Stimulated activated effector memory CD8-positive, alpha-beta T cell treated with anti-CD3 and anti-CD28 coated beads, Interleukin-12 subunit alpha, Interleukin-12 subunit beta, amount 100 ng/mL, for 72 hours (primary cell): ENCODE measurements around the gene KIAA1549.
"Not testable (repeated sequence)": the region's sequence is repeated elsewhere in the genome, so short reads cannot be mapped to it uniquely, and the experiment has no call there.

ENCODE experiments used
- ATAC-seq: fragments of 150-1000 bp; cut with Tn5 transposase; 2 replicates; pipeline ENCODE4 v1.10.0; 2021
- DNase-seq, 2 donors: peaks; one replicate each; pipeline ENCODE4 v3.0.0; 2021 to 2022; ENCODE audit warnings: low spot score in 2 of 2
- H3K27ac Mint-ChIP-seq: one replicate; pipeline ENCODE4 v1.8.0; 2022; ENCODE audit warnings: mild to moderate bottlenecking, mixed read lengths
- H3K36me3 Mint-ChIP-seq: one replicate; pipeline ENCODE4 v1.8.0; 2022; ENCODE audit warnings: mild to moderate bottlenecking, mixed read lengths
- H3K4me1 Mint-ChIP-seq: one replicate; pipeline ENCODE4 v1.8.0; 2022; ENCODE audit warnings: mixed read lengths
- H3K4me3 Mint-ChIP-seq: one replicate; pipeline ENCODE4 v1.8.0; 2022; ENCODE audit warnings: mild to moderate bottlenecking, mixed read lengths
- H3K9me3 Mint-ChIP-seq: one replicate; pipeline ENCODE4 v1.8.0; 2022; ENCODE audit warnings: mixed read lengths

The KIAA1549 gene

DNA sequence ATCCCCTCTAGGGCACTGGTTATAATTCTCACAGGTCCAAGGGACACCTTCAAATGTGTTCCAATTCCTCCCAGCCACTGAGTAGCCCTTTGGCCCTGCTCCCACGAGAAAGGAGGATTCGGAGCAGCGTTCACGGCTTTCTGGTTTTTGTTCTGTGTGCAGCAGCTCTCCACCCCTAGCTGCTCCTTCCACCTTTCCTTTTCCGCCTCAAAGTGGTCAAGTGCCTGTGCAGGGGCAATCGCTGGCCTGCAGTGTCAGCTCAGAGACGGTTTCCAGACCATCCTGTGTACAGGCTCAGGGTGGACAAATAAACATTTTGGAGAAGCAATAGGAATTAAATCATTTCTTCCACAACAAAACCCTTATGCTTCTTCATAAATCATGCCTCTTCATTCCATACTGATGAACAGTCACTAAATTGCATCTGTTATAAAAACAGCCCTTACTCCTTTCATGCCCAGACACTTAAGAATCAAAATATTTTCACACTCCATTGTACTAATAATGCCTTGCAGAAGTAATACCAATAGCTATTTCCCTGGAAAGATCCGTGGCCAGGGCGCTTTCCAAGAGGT is 1.1 kb downstream of the KIAA1549 start:
- H3K27ac Mint-ChIP-seq = peak overlapping the region; percentile 68
- no peaks in the 10 kb centered on the region for H3K36me3 Mint-ChIP-seq
- DNase-seq = no peak
- peak overlapping the region; percentile 82 for H3K4me3 Mint-ChIP-seq
- no peak for ATAC-seq
- peaks cover 16% of the 10 kb centered on the region for H3K4me1 Mint-ChIP-seq
- no peaks in the 10 kb centered on the region for H3K9me3 Mint-ChIP-seq

DNA sequence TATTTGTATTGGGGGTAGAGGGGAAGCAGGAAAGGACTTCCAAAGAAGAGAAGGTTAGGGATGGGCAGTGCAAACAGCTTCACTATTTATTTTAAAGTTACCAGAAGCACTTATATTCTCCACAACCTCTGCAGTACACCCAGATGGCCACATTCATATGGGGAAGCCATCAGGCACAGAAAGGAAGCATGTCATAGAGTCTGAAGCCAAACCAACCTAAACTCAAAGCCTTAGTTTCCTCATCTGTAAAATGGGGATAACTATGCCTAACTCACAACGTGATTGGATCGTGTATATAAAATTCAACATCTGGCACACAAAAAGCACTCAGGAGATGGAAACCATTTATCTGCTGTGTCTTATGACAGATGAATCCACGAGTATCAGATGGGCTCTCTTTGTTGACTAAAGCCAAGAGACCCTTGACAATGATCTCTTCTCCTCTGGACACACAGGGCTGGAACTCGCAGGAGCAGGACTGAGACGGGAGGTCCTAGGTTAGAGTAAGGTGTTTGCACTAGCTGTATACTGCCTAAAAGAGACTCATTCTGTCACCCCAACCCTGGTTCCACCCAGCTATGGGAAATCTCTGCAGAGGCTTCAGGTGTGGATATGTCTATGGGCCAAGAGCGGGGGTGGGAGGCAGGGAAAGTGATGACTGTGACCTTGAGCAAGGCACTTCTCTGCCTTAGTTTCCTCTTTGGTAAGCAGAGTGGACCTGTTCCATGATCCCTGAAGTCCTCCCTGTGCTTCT is 1.8 kb downstream of the KIAA1549 start:
- Mint-ChIP-seq H3K36me3 (no peaks in the 10 kb centered on the region), H3K4me1 (peaks cover 16% of the 10 kb centered on the region), H3K4me3 (peak overlapping the region; percentile 82), H3K9me3 (no peaks in the 10 kb centered on the region), H3K27ac (no peak overlapping the region)
- ATAC-seq = no peak
- no peak for DNase-seq

DNA sequence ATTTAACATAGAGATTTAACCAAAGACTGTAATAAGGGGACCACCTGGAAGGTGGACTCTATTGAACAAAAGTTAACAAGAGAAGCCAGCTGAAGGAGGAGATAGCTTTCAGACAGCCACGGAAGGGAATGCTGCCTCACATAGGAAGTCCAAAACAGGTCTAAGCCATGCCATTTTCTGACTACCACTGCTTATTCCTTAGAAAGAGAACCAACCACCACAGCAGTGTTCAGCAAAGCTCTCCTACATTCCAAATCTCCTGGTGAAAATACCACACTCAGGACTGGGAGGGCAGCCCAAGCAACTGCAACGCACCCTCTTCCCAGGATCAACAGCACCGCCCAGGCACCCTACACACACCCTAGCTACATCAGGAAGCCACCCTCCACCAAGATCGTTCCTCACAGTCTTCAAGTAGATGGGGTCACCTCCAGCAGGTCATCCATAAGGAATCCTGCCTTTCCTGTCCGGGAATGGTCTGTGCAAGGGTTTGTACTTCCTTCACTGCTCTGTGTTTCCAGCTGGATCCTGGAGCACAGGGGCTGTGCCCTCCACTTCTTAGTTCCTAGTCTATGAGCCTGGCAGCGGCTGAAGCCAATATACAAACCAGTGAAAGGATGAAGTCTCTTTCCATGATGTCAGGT is 2.5 kb downstream of the KIAA1549 start:
- Mint-ChIP-seq H3K36me3 (no peaks in the 10 kb centered on the region), H3K4me3 (no peak overlapping the region), H3K27ac (no peak overlapping the region), H3K9me3 (no peaks in the 10 kb centered on the region), H3K4me1 (peaks cover 16% of the 10 kb centered on the region)
- ATAC-seq = no peak
- no peak for DNase-seq

DNA sequence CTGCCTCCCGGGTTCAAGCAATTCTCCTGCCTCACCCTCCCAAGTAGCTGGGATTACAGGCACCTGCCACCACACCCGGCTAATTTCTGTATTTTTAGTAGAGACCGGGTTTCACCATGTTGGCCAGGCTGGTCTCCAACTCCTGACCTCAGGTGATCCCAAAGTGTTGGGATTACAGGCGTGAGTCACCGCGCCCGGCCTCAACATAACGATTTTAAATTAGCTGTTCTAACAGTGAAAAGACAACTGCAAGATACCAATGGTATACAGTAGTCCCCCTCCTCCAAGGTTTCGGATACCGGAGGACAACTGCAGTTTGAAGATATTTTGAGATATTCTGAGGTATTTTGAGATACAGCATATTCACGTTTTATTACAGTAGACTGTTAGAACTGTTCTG is 5.0 kb downstream of the KIAA1549 start:
- DNase-seq, H3K4me1 Mint-ChIP-seq, H3K36me3 Mint-ChIP-seq, H3K9me3 Mint-ChIP-seq, ATAC-seq, H3K27ac Mint-ChIP-seq, H3K4me3 Mint-ChIP-seq: not testable (repeated sequence)

DNA sequence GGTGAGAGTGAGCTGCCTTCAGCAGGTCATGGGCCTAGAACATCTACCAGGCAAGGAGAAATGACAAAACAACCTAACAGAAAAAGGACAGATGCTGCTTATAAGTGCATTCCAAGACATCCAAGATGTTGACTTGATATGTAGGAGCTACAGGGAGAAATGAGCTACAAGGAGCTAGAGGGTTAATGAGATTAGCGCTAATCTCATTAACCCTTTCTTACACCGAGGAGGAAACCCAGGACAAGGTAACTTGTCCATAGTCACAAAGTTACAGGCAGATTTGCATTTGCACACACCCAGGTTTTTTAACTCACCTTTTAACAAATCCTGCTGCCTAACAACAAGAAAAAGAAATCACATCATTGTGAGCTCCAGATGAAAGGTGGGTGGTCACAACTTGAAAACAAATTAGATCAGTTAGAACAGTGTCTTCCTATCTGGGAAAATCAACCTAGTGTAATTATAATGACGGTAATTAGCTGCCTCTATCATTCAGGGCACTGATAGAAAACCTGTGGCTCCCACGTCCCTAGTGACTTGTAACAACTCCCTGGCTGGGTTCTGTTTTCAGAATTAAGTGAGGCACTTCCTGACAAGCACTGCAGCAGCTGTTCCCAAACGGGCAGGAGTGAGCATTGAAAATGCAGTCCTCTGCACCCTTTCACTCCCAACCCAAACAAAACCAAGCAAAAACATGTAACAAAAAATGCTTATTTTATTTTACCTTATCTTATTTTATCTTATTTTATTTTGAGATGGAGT is 5.7 kb downstream of the KIAA1549 start:
- peaks cover 6% of the 10 kb centered on the region for H3K4me1 Mint-ChIP-seq
- ATAC-seq = no peak
- DNase-seq = no peak
- no peak overlapping the region for H3K27ac Mint-ChIP-seq
- H3K9me3 Mint-ChIP-seq = no peaks in the 10 kb centered on the region
- H3K36me3 Mint-ChIP-seq = no peaks in the 10 kb centered on the region
- no peak overlapping the region for H3K4me3 Mint-ChIP-seq

DNA sequence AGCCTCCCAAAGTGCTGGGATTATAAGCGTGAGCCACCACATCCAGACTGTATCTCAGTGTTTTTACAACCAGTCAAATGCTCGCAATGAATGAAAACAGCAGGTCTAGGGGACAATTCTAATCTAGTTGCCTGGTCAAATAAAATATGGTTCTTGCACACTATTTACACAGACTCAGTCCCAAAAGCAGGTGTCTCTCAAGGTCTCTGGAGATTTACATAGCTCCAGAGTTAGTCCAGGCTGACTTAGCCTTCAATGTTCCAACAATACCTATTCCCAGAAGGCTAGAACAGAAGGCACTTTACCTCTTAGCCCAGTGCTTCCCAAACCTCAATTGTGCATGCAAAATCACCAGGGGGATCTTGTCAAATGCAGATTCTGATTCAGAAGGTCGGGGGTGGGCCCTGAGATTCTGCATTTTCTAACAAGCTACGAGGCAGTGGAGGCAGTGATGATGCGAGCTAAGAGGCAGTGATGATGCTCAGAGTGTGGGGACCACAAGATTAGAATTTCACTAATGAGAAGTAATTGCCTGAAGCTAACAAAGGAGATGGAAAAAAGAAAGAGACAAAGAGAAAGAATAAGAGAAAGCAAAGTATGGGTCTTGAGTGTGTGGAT is 6.4 kb downstream of the KIAA1549 start:
- Mint-ChIP-seq H3K27ac (no peak overlapping the region), H3K36me3 (no peaks in the 10 kb centered on the region), H3K4me1 (no peaks in the 10 kb centered on the region), H3K4me3 (no peak overlapping the region), H3K9me3 (no peaks in the 10 kb centered on the region)
- ATAC-seq = no peak
- DNase-seq = no peak

DNA sequence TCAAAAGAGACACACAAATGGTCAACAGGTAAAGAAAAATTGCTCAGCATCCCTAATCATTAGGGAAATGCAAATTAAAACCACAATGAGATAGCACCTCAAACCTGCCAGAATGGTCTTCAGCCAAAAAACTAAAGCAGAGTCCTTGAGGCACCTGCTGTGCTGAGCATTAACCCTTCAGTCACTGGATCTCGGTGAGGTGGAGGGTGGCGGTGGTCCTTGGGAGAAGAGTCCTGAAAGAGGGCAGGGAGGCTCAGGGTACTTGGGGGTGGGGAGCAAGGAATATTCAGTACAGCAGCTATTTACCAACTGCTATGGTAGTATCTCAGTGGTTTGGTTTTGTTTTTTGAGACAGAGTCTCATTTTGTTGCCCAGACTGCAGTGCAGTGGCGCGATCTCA is 7.1 kb downstream of the KIAA1549 start:
- no peak for DNase-seq
- H3K4me1 Mint-ChIP-seq = no peaks in the 10 kb centered on the region
- no peak overlapping the region for H3K27ac Mint-ChIP-seq
- no peak overlapping the region for H3K4me3 Mint-ChIP-seq
- no peak for ATAC-seq
- no peaks in the 10 kb centered on the region for H3K36me3 Mint-ChIP-seq
- no peaks in the 10 kb centered on the region for H3K9me3 Mint-ChIP-seq

DNA sequence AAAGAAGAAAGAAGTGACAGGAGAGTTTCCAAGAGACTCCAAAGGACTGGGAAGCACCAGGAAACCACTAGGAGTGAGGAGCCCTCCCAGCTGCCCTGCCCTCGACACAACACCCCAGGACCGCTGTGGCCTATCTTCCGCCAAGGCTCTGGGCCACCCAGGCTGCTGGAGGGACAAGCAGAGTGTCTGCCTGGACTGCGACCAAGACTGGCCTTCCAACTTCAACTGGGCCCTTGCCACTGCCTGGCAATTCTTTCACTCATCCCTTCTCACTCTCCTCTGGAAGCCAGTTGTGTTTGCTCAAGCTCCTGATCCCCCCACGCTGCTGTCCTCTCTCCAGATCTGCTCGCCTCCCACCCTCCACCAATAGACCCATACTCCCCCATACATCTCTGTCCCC is 10.2 kb downstream of the KIAA1549 start:
- H3K27ac Mint-ChIP-seq = no peak overlapping the region

DNA sequence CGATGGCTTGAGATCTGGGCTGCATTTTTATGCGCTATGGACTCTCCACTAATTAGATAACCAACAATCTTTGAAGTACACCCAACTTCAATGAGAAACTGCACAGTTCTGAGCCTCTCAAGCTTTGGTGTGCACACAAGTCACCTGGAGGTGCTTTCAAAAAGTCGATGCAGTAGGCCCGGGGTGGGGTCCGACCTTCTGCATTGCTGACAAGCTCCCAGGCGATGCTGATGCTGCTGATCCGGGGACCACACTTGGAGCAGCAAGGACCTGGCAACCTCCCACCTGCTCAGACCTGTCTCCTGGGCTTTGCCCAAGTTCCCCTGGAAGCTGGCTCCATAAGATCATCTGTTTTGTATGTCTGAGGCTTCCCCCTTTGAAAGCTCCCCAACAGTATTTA is 10.7 kb downstream of the KIAA1549 start:
- Mint-ChIP-seq H3K9me3 (no peaks in the 10 kb centered on the region), H3K36me3 (no peaks in the 10 kb centered on the region), H3K4me3 (no peak overlapping the region), H3K27ac (no peak overlapping the region), H3K4me1 (no peaks in the 10 kb centered on the region)
- ATAC-seq = no peak
- DNase-seq = no peak

More for the DNA sequence above, 10.2 kb downstream of the KIAA1549 start:
- no peaks in the 10 kb centered on the region for H3K4me1 Mint-ChIP-seq
- H3K4me3 Mint-ChIP-seq = no peak overlapping the region
- H3K36me3 Mint-ChIP-seq = no peaks in the 10 kb centered on the region
- no peaks in the 10 kb centered on the region for H3K9me3 Mint-ChIP-seq
- DNase-seq = no peak
- peak; percentile 19 for ATAC-seq

DNA sequence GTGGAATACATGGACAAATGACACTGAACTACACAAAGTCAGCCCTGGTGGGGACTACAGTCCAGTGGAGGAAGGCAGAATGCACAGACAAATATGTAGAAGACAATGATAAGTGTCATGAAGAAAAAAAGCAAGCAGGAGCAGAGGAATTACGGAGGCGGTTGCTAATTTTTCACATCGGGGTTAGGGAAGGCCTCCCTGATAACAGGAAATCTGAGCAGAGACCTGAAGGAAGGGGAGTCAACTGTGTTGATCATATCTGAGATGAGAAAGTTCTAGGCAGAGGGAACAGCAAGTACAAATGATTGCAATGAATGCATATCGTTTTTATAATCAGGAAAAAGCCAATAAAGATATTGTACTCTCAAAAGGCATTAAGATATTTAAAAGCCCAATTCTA is 14.0 kb downstream of the KIAA1549 start:
- Mint-ChIP-seq H3K27ac (no peak overlapping the region), H3K4me1 (no peaks in the 10 kb centered on the region), H3K9me3 (no peaks in the 10 kb centered on the region), H3K4me3 (no peak overlapping the region), H3K36me3 (no peaks in the 10 kb centered on the region)
- ATAC-seq (no peak), DNase-seq (no peak)

DNA sequence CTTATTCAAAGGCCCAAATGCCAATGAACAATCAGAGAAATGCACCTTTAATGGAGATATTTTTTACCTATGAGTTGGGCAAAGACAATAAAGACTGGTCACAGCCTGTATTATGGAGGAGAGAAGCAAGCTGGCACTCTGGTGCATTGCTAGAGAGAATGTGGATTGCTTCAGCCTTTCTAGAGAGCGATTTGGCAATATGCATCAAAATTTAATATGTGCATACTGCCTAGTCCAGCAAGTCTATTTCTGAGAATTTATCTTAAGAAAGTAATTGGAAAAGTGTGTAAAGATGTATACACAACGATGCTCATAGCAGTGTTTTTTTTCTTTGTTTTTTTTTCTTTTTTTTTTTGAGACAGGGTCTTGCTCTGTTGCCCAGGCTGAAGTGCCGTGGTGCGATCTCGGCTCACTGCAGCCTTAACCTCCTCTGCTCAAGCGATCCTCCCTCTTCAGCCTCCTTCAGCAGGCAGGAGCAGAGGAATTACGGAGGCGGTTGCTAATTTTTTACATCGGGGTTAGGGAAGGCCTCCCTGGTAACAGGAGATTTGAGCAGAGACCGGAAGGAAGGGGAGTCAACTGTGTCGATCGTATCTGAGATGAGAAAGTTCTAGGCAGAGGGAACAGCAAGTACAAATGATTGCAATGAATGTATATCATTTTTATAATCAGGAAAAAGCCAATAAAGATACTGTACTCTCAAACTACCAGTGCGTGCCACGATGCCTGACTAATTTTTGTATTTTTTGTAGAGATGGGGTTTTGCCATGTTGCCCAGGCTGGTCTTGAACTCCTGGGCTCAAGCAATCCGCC is 16.4 kb downstream of the KIAA1549 start:
- Mint-ChIP-seq H3K9me3 (no peaks in the 10 kb centered on the region), H3K4me1 (no peaks in the 10 kb centered on the region), H3K27ac (no peak overlapping the region), H3K4me3 (no peak overlapping the region), H3K36me3 (no peaks in the 10 kb centered on the region)
- ATAC-seq = no peak
- no peak for DNase-seq

DNA sequence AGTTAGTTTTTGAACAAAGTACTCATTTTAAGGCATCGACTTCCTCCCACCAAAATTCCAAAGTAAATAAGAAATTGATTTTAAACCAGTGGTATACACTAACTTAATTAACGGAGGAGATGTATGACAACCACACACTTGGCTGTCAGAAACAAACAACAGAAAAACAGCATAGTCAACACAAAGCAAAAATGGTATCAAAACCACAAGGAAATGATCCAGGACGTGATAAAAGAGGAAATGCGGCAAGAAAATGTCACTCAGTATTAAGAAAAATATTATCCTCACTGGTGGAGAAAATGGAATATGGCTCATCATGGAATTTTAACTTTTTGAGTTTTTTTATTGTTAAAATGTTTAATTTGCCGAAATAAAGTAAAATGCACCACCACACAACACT is 17.5 kb downstream of the KIAA1549 start:
- Mint-ChIP-seq H3K36me3 (no peaks in the 10 kb centered on the region), H3K27ac (no peak overlapping the region), H3K4me3 (no peak overlapping the region), H3K9me3 (no peaks in the 10 kb centered on the region), H3K4me1 (no peaks in the 10 kb centered on the region)
- DNase-seq (no peak), ATAC-seq (no peak)

DNA sequence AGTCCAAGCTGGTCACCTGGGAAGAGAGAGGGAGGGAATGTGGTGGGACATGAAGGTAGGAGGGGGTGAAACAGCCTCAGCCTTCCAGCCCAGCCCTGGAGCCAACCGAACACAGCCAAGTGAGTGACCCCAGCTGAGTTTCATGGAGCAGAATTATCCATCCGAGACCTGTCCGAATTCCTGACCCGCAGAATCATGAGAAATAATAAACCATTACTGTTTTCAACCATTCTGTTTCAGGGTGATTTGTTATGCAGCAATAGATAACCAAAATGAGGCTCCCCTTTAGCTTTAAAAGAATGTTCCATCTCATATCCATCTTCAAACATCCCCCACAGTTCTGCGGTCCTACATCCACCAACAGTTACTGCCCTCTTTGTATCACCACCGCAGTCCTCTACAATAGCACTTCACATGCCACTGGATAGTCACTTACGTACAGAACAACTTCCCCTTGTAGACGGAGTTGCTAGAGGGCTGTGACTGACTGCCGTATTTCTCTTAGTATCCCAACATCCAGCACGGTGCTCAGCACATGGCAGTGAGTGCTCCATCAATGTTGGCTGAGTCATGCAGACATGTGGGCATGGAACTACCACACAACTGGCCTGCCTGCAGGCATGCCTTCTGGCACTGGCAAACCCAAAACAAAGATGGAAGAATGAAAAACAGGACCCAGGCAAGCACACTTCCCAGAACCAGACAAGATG is 18.5 kb downstream of the KIAA1549 start:
- Mint-ChIP-seq H3K27ac (no peak overlapping the region), H3K4me3 (no peak overlapping the region), H3K9me3 (no peaks in the 10 kb centered on the region), H3K4me1 (no peaks in the 10 kb centered on the region), H3K36me3 (no peaks in the 10 kb centered on the region)
- DNase-seq = no peak
- no peak for ATAC-seq

DNA sequence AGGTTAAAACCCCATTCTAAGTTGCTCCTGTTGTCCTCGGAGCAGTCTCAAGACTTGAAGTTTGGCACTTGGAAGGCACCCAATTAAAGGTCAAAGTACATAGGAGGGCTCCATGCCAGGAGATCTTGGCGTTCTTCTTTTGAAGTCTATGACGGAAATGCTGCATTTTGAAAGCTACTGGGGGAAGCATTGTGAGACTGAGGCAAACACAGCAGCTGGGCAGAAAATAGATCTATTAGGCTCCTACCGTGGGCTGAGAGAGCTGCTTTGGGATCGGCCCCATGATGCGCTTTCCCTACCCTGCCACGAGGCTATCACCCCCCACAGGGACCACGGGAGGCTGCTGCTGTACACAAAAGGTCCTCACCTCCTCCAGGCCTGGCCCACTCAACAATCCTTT is 20.0 kb downstream of the KIAA1549 start:
- ATAC-seq = no peak
- DNase-seq = no peak
- no peaks in the 10 kb centered on the region for H3K4me1 Mint-ChIP-seq
- H3K27ac Mint-ChIP-seq = no peak overlapping the region
- no peaks in the 10 kb centered on the region for H3K36me3 Mint-ChIP-seq
- H3K4me3 Mint-ChIP-seq = no peak overlapping the region
- no peaks in the 10 kb centered on the region for H3K9me3 Mint-ChIP-seq
